Endothelial cell (in vitro differentiated cells): ENCODE data around the gene PRKAR2B. TPM values are rescaled to one million over a fixed set of nuclear protein-coding genes. Genes with fewer than 3 reads are reported as not detected.

Experiments used
- DNase-seq: peaks from one replicate; pipeline ENCODE4 v3.0.0; 2021; ENCODE audit warnings: low spot score
- H3K27ac Mint-ChIP-seq: one replicate; pipeline ENCODE4 v1.8.0; 2021; ENCODE audit warnings: mixed read lengths, inconsistent platforms; ENCODE audit not compliant: unreplicated experiment
- H3K27me3 Mint-ChIP-seq: one replicate; pipeline ENCODE4 v1.8.0; 2021; ENCODE audit warnings: mild to moderate bottlenecking, moderate library complexity, mixed read lengths, inconsistent platforms; ENCODE audit not compliant: unreplicated experiment
- H3K36me3 Mint-ChIP-seq: one replicate; pipeline ENCODE4 v1.8.0; 2021; ENCODE audit warnings: mild to moderate bottlenecking, low read depth, mixed read lengths, inconsistent platforms; ENCODE audit not compliant: unreplicated experiment
- H3K4me1 Mint-ChIP-seq: one replicate; pipeline ENCODE4 v1.8.0; 2021; ENCODE audit warnings: mild to moderate bottlenecking, mixed read lengths, inconsistent platforms; ENCODE audit not compliant: unreplicated experiment
- H3K4me3 Mint-ChIP-seq: one replicate; pipeline ENCODE4 v1.8.0; 2021; ENCODE audit warnings: mild to moderate bottlenecking, mixed read lengths, inconsistent platforms; ENCODE audit not compliant: unreplicated experiment
- H3K9me3 Mint-ChIP-seq: one replicate; pipeline ENCODE4 v1.8.0; 2021; ENCODE audit warnings: mixed read lengths, inconsistent platforms; ENCODE audit not compliant: unreplicated experiment
- CTCF ChIP-seq: fragments of 200-600 bp; sonication (generic); IDR thresholded peaks from one replicate; pipeline ENCODE4 v1.5.0; 2021; ENCODE audit warnings: antibody characterized with exemption; ENCODE audit not compliant: unreplicated experiment
- total RNA-seq: library from RNA; stranded (reverse); fragmentation: NEBNext Ultra II Directional; extraction: Animal tissue kit (Norgen Biotek cat#: 25700); gene quantifications from one replicate; pipeline ENCODE4 v1.2.1, GENCODE V29; 2021; ENCODE audit not compliant: unreplicated experiment

The PRKAR2B gene
- total RNA-seq, 1 donor from 2014 or later, result 28.4 TPM

- no peak for TF ChIP-seq CTCF
- no peaks in the 10 kb centered on the region for H3K36me3 Mint-ChIP-seq
- no peaks in the 10 kb centered on the region for H3K9me3 Mint-ChIP-seq
- H3K4me3 Mint-ChIP-seq, result no peak overlapping the region
- H3K27ac Mint-ChIP-seq, result no peak overlapping the region
- no peak for DNase-seq
- no peaks in the 10 kb centered on the region for H3K4me1 Mint-ChIP-seq
- H3K27me3 Mint-ChIP-seq, result peaks cover 2% of the 10 kb centered on the region
These were observed 18.9 kb upstream of the PRKAR2B start for GRCh38 chr7:107025449-107026103.

GRCh38 chr7:107026166-107026565, 18.3 kb upstream of the PRKAR2B start:
- TF ChIP-seq CTCF, result no peak
- H3K4me3 Mint-ChIP-seq, result no peak overlapping the region

GRCh38 chr7:107027208-107027607, 17.3 kb upstream of the PRKAR2B start:
- H3K4me1 Mint-ChIP-seq, result no peaks in the 10 kb centered on the region
- peaks cover 2% of the 10 kb centered on the region for H3K27me3 Mint-ChIP-seq
- H3K27ac Mint-ChIP-seq, result no peak overlapping the region
- no peak for DNase-seq
- TF ChIP-seq CTCF, result no peak
- H3K36me3 Mint-ChIP-seq, result no peaks in the 10 kb centered on the region
- no peaks in the 10 kb centered on the region for H3K9me3 Mint-ChIP-seq
- no peak overlapping the region for H3K4me3 Mint-ChIP-seq

More at GRCh38 chr7:107026166-107026565, 18.3 kb upstream of the PRKAR2B start:
- DNase-seq, result no peak
- H3K27ac Mint-ChIP-seq, result no peak overlapping the region
- peaks cover 2% of the 10 kb centered on the region for H3K27me3 Mint-ChIP-seq
- no peaks in the 10 kb centered on the region for H3K9me3 Mint-ChIP-seq
- H3K36me3 Mint-ChIP-seq, result no peaks in the 10 kb centered on the region
- H3K4me1 Mint-ChIP-seq, result no peaks in the 10 kb centered on the region

GRCh38 chr7:107029061-107029763, 15.3 kb upstream of the PRKAR2B start:
- Mint-ChIP-seq H3K27me3 (peaks cover 2% of the 10 kb centered on the region), H3K9me3 (no peaks in the 10 kb centered on the region), H3K36me3 (no peaks in the 10 kb centered on the region), H3K27ac (no peak overlapping the region), H3K4me1 (no peaks in the 10 kb centered on the region), H3K4me3 (no peak overlapping the region)
- TF ChIP-seq CTCF, result no peak
- no peak for DNase-seq

GRCh38 chr7:107029764-107030286, 14.7 kb upstream of the PRKAR2B start:
- H3K27ac Mint-ChIP-seq, result no peak overlapping the region
- H3K27me3 Mint-ChIP-seq, result peaks cover 2% of the 10 kb centered on the region
- H3K36me3 Mint-ChIP-seq, result no peaks in the 10 kb centered on the region
- no peaks in the 10 kb centered on the region for H3K9me3 Mint-ChIP-seq
- no peak for DNase-seq
- no peak overlapping the region for H3K4me3 Mint-ChIP-seq
- no peak for TF ChIP-seq CTCF
- no peaks in the 10 kb centered on the region for H3K4me1 Mint-ChIP-seq
